GM13977 (cell line): Measurements from ENCODE around the gene GNAT1.

Experiments
- DNase-seq: peaks from one replicate; pipeline ENCODE4 v3.0.0; 2012; ENCODE audit warnings: low spot score
- in situ Hi-C: fragments of 300-500 bp; cut with MboI; formaldehyde crosslinking; loops from one replicate; pipeline ENCODE4 v1.12.0; 2022; ENCODE audit warnings: low sequenced_read_pairs, low pct_unique_long_range_greater_than_20kb, mixed read lengths, inconsistent platforms; ENCODE audit not compliant: unreplicated experiment
- TF ChIP-seq, protein P1 (sequence below): IDR thresholded peaks from 2 replicates; pipeline ENCODE4 v1.5.1; 2012; ENCODE audit warnings: mild to moderate bottlenecking, control low read depth; ENCODE audit not compliant: insufficient read depth; ENCODE audit errors: extremely low read depth, missing control alignments

Gene GNAT1

DNA sequence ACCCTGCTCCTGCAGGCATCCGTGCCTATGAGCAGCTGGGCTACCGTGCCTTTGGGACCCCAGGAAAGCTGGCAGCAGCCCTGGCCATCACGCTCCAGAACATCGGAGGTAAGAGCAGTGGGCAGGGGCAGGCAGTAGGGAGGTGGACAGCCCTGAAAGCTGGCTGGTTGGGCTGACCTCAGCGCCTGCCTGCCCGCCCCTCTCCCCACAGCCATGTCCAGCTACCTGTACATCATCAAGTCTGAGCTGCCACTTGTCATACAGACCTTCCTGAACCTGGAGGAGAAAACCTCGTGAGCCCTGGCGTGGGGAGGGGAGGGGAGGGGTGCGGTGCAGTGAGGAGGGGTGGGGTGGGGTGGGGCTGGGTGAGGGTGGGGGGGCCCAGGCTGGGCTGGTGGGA lies 24.1 kb downstream of the GNAT1 start:
- DNase-seq, result no peak
- in situ Hi-C loops, result no loop called here
- TF ChIP-seq, protein P1, sequence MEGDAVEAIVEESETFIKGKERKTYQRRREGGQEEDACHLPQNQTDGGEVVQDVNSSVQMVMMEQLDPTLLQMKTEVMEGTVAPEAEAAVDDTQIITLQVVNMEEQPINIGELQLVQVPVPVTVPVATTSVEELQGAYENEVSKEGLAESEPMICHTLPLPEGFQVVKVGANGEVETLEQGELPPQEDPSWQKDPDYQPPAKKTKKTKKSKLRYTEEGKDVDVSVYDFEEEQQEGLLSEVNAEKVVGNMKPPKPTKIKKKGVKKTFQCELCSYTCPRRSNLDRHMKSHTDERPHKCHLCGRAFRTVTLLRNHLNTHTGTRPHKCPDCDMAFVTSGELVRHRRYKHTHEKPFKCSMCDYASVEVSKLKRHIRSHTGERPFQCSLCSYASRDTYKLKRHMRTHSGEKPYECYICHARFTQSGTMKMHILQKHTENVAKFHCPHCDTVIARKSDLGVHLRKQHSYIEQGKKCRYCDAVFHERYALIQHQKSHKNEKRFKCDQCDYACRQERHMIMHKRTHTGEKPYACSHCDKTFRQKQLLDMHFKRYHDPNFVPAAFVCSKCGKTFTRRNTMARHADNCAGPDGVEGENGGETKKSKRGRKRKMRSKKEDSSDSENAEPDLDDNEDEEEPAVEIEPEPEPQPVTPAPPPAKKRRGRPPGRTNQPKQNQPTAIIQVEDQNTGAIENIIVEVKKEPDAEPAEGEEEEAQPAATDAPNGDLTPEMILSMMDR, result no peak

DNA sequence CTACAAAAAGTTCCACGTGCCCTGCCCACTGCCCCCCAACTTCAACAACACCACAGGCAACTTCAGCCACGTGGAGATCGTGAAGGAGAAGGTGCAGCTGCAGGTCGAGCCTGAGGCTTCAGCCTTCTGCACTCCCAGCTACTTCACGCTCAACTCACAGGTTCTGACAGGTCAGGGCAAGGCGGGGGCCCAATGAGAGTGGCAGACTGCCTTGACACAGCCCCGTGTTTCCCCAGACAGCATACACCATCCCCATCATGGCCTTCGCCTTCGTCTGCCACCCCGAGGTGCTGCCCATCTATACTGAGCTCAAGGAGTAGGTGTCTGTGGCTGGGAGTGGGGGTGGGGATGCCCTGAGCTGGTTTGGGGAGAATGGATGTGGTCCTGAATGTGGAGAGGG lies 26.3 kb downstream of the GNAT1 start:
- DNase-seq, result no peak
- in situ Hi-C loops, result no loop called here
- TF ChIP-seq, protein P1, result no peak

DNA sequence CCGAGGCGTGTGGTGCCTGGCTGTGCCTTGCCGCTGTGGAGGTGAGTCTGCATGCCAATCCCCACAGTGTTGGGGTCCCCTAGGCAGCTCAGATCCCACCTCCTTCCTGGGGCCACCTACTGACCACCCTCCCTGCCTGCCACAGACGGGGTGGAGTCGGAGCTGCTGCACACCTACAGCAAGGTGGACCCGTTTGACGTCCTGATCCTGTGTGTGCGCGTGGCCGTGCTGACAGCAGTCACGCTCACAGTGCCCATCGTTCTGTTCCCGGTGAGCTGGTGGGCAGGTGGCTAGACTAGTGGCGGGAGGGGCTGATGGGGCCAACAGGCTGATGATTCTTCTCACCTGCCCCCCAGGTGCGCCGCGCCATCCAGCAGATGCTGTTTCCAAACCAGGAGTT lies 27.0 kb downstream of the GNAT1 start:
- DNase-seq, result no peak
- in situ Hi-C loops, result no loop called here

DNA sequence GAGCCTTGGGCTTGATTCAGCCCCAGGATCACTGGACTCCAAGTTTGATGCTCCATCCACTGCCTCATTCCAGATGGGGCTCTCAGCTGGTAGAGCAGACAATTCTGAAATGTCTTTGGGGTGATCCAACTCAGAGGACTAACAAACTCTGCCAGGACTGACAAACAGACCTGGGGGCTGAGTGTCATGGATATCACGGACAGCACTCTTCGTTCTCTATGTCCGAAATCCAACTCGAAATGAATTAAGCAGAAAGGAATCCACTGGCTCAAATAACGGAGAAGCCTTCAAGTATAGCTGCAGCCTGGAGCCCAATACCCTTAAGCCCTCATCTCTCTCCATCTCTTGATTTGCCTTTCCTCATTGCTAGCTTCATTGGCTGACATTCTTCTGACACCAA lies 27.9 kb downstream of the GNAT1 start:
- no peak for DNase-seq
- TF ChIP-seq, protein P1, result no peak
- in situ Hi-C loops, result no loop called here

More for the DNA sequence above, 27.0 kb downstream of the GNAT1 start:
- TF ChIP-seq, protein P1, result no peak

DNA sequence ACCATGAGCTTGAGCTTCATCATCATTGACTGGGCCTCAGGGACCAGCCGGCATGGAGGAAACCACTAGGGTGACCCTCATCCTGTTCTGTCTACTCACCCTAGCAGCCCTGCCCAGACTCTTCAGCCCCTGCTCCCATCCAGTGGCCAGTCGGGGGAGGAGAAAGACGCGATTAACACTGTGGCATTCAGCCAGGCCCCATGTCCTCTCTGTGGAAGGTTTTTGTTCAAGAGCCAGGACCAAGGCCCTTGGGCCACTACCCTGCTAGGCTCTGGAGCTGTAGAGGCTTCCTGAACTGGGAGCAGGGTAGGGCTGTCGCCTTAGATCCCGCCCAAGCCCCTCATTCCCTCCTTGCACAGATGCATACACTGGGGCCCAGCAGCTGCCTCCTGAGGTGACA lies 28.7 kb downstream of the GNAT1 start:
- in situ Hi-C loops, result loop anchor here (10.0 kb wide), 1 partner anchor 55 kb away; the partner anchor contains the start of gene LSMEM2
- no peak for DNase-seq
- TF ChIP-seq, protein P1, result no peak

DNA sequence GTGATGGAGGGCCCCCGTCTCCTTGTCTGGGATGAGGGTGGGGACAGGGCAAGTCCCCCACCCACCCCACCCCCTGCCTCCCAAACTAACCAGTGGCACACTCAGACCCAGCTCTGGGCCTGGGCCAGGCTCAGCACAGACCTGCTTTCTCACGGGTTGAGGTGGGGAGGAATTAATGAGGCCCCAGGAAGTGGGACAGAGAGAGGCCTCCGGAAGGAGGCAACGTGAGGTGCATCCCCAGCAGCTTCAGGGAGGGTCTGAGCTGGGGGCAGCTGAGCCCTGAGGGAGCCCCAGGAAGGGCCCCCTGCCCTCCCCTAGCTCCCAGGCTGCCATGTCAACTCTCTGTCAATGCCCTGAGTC lies 29.6 kb downstream of the GNAT1 start:
- TF ChIP-seq, protein P1, result no peak
- no peak for DNase-seq
- in situ Hi-C loops, result loop anchor here (10.0 kb wide), 1 partner anchor 54 kb away; the partner anchor contains the start of gene LSMEM2

DNA sequence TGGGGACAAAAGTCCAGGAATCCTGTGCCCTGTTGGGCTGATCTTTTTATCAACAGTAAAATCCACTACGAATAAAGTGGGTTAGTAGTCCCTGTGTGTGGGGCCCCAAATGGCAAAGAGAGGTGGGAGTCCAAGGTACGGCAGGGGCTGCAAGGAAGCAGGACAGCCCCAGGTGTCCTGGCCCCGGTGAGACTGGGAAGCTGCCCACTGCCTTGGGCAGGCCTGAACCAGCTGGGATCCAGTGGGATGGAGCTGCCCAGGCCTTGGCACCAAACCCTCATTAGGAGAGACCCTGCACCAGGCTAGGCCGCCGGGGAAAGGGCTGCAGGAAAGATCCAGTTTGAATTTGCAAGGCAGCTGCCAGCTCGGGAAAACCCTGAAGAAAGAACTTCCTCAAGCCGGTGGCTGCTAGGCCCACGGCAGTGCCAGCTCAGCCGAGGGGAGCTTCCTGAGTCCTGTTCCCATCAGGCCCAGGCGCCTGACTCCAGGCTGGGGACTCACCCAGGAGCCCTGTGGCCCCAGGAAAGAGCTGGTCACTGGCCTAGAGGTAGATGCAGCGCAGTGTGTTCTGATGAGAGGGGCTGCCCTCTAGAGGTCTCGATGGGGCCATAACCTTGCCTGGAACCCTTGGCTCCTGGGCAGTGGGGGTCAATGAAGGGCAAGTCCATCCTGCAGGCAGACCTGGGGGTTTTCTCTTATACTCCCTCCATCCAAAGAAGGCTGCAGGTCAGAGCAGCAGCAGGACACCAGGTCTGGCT lies 30.2 kb downstream of the GNAT1 start:
- no peak for DNase-seq
- TF ChIP-seq, protein P1, result peak; percentile 13
- in situ Hi-C loops, result loop anchor here (10.0 kb wide), 1 partner anchor 53 kb away; the partner anchor contains the start of gene LSMEM2
